ENCODE data around the gene ENPP5. TPM values are rescaled to one million over a fixed set of nuclear protein-coding genes. Genes with fewer than 3 reads are reported as not detected.
"Not testable (repeated sequence)": the region's sequence is repeated elsewhere in the genome, so short reads cannot be mapped to it uniquely, and the experiment has no call there.

Gene ENPP5
- total and polyA plus RNA-seq, 2 of the 13 experiments (the other 11 are each of a cell fraction or from before 2014, with no cell fraction given): not detected

DNA sequence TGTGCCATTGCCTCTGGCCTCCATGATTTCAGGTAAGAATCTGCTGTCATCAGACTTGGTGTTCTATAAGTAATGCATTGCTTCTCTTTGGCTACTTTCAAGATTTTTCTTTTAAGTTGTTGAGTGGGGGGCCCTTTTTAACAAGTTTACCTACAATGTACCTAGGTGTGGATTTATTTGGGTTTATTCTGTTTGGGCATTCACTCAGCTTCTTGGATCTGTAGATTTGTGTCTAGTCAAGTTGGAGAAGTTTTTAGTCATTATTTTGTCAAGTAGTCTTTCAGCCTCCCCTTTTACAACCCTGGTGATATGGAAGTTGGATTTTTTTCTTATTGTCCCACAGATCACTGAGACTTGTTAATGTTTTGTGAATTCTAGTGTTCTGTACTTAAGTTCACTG lies 14.1 kb downstream of the ENPP5 start (continued):
- TF ChIP-seq PITX1 (CRISPR knock-in tag; IDR thresholded peaks at IDR 0.05): no peak
- TF ChIP-seq, protein P1, sequence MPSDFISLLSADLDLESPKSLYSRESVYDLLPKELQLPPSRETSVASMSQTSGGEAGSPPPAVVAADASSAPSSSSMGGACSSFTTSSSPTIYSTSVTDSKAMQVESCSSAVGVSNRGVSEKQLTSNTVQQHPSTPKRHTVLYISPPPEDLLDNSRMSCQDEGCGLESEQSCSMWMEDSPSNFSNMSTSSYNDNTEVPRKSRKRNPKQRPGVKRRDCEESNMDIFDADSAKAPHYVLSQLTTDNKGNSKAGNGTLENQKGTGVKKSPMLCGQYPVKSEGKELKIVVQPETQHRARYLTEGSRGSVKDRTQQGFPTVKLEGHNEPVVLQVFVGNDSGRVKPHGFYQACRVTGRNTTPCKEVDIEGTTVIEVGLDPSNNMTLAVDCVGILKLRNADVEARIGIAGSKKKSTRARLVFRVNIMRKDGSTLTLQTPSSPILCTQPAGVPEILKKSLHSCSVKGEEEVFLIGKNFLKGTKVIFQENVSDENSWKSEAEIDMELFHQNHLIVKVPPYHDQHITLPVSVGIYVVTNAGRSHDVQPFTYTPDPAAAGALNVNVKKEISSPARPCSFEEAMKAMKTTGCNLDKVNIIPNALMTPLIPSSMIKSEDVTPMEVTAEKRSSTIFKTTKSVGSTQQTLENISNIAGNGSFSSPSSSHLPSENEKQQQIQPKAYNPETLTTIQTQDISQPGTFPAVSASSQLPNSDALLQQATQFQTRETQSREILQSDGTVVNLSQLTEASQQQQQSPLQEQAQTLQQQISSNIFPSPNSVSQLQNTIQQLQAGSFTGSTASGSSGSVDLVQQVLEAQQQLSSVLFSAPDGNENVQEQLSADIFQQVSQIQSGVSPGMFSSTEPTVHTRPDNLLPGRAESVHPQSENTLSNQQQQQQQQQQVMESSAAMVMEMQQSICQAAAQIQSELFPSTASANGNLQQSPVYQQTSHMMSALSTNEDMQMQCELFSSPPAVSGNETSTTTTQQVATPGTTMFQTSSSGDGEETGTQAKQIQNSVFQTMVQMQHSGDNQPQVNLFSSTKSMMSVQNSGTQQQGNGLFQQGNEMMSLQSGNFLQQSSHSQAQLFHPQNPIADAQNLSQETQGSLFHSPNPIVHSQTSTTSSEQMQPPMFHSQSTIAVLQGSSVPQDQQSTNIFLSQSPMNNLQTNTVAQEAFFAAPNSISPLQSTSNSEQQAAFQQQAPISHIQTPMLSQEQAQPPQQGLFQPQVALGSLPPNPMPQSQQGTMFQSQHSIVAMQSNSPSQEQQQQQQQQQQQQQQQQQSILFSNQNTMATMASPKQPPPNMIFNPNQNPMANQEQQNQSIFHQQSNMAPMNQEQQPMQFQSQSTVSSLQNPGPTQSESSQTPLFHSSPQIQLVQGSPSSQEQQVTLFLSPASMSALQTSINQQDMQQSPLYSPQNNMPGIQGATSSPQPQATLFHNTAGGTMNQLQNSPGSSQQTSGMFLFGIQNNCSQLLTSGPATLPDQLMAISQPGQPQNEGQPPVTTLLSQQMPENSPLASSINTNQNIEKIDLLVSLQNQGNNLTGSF (CRISPR knock-in tag; IDR thresholded peaks at IDR 0.05): no peak
- TF ChIP-seq, protein P2, sequence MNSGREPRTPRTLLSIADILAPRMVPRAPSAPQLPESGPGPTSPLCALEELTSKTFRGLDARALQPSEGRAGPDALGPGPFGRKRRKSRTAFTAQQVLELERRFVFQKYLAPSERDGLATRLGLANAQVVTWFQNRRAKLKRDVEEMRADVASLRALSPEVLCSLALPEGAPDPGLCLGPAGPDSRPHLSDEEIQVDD (CRISPR knock-in tag; IDR thresholded peaks at IDR 0.05; ENCODE audit: borderline replicate concordance): no peak
- TF ChIP-seq, protein P3, sequence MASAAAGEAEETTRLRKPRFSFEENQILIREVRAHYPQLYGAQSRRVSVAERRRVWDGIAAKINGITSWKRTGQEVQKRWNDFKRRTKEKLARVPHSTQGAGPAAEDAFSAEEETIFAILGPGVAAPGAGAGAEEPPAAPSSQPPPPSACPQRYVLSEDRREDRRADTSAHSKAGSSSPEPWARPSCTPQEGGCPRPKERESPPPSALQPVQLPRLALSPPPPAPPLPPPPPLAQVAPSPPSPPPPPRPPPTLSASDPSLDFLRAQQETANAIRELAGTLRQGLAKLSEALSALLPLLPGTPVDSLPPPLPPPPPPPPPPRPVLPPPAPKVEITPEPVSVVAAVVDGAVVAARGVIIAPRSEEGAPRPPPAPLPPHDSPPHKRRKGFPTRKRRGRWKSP (CRISPR knock-in tag; IDR thresholded peaks at IDR 0.05): no peak
- TF ChIP-seq RBM39 (IDR thresholded peaks at IDR 0.05; ENCODE audit: low read depth, low read length, poor library complexity, severe bottlenecking): no peak
- TF ChIP-seq, protein P4, sequence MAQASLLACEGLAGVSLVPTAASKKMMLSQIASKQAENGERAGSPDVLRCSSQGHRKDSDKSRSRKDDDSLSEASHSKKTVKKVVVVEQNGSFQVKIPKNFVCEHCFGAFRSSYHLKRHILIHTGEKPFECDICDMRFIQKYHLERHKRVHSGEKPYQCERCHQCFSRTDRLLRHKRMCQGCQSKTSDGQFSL (CRISPR knock-in tag; IDR thresholded peaks at IDR 0.05): no peak

DNA sequence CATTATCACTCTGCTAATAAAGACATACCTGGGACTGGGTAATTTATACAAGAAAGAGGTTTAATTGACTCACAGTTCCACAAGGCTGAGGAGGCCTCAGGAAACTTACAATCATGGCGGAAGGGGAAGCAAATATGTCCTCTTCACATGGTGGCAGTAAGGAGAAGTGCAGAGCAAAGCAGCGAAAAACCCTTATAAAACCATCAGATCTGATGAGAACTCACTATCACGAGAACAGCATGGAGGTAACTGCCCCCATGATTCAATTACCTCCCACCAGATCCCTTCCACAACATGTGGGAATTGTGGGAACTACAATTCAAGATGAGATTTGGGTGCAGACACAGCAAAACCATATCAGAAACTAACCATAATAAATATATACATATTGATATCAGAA lies 21.7 kb downstream of the ENPP5 start:
- H2AFZ ChIP-seq (ENCODE audit: low read length); H3K27ac ChIP-seq (ENCODE audit: extremely low read length, insufficient read depth, low read length); ATAC-seq; FAIRE-seq; H3K36me3 ChIP-seq (replicated peaks in 1 of 2; ENCODE audit: control insufficient read depth in 1 of 2, insufficient read depth in 2 of 2, low read length in 2 of 2); H3K4me3 ChIP-seq (replicated peaks in 1 of 3; ENCODE audit: insufficient read depth in 1 of 3, low read depth in 2 of 3, low read length in 3 of 3); H4K20me1 ChIP-seq (ENCODE audit: insufficient read depth, low read length); BruUV-seq (replicated peaks); H3K79me2 ChIP-seq (ENCODE audit: insufficient read depth, low read length); DNase-seq (ENCODE audit: low spot score); H3K4me2 ChIP-seq (ENCODE audit: low read depth, low read length); H3K27me3 ChIP-seq (ENCODE audit: control insufficient read depth in 1 of 2, insufficient read depth in 2 of 2, low read length in 2 of 2); POLR2A ChIA-PET; H3K9me3 ChIP-seq (ENCODE audit: low read length); in situ Hi-C loops (cut with HindIII; ENCODE audit: extremely low pct_ligation_motif_present, low pct_unique_long_range_greater_than_20kb); H3K9ac ChIP-seq (ENCODE audit: insufficient read depth, low read depth, low read length); intact Hi-C loops (cut with micrococcal nuclease; ENCODE audit: unreplicated experiment); H3K4me1 ChIP-seq (ENCODE audit: insufficient read depth, low read length); CTCF ChIA-PET (ENCODE audit: low intra/inter-chr PET ratio, low total read pairs): not testable (repeated sequence)
- 9% methylated on average over 3 of the region's 3 CpGs for WGBS (ENCODE audit: low lambda C conversion rate)
